T-cell (primary cell): ENCODE data around the gene CNTNAP5. TPM values are rescaled to one million over a fixed set of nuclear protein-coding genes. Genes with fewer than 3 reads are reported as not detected.

ENCODE experiments used
- ATAC-seq, 4 experiments: fragments of 200-7000 bp in 3 of 4; fragments of 150-1000 bp in 1 of 4; cut with Tn5 transposase; replicated peaks in 1 of 4; 1 replicate in 3 of 4; 2 replicates in 1 of 4; pipeline ENCODE4 v1.10.0; 2021; ENCODE audit warnings: moderate library complexity in 3 of 4, mild to moderate bottlenecking in 2 of 4, moderate number of reproducible peaks in 1 of 4
- CTCF ChIA-PET, 2 donors: fragments of 300-600 bp; sonication (Branson Sonifier 250); formaldehyde crosslinking; loops; one replicate each; lab custom pipeline; 2022; ENCODE audit warnings: antibody characterized with exemption in 2 of 2; lab: Charles Lee
- POLR2A ChIA-PET, 2 donors: fragments of 300-600 bp; sonication (Branson Sonifier 250); formaldehyde crosslinking; loops; one replicate each; lab custom pipeline; 2022; ENCODE audit warnings: antibody characterized with exemption in 2 of 2; lab: Charles Lee
- DNase-seq, 35 experiments: peaks; one replicate each; pipeline versions ENCODE4 v3.0.0 to v3.0.0-alpha.2; 2013 to 2023
- H3K27ac ChIP-seq: one replicate; pipeline ENCODE4 v1.5.1; 2013; ENCODE audit warnings: low read length
- H3K27me3 ChIP-seq, 2 experiments: replicated peaks in 1 of 2; 1 replicate in 1 of 2; 2 replicates in 1 of 2; pipeline versions ENCODE4 v1.6.1 to v1.7.0; 2013; ENCODE audit warnings: low read length in 1 of 2, mixed read lengths in 1 of 2; ENCODE audit not compliant: control insufficient read depth in 2 of 2, insufficient read depth in 2 of 2; ENCODE audit errors: extremely low read depth in 1 of 2
- H3K36me3 ChIP-seq, 2 donors: 1 replicate in 1 of 2; 2 replicates in 1 of 2; pipeline versions ENCODE4 v1.6.1 to v1.7.0; 2013; ENCODE audit warnings: low read length in 1 of 2; ENCODE audit not compliant: control insufficient read depth in 2 of 2, insufficient read depth in 1 of 2; ENCODE audit errors: extremely low read depth in 1 of 2
- H3K4me1 ChIP-seq, 2 experiments: 1 replicate in 1 of 2; 2 replicates in 1 of 2; pipeline versions ENCODE4 v1.6.1 to v1.7.0; 2013; ENCODE audit warnings: low read length in 2 of 2, mixed read lengths in 1 of 2; ENCODE audit not compliant: insufficient read depth in 2 of 2, control insufficient read depth in 1 of 2; ENCODE audit errors: extremely low read depth in 1 of 2
- H3K4me3 ChIP-seq, 2 donors: 1 replicate in 1 of 2; 2 replicates in 1 of 2; pipeline versions ENCODE4 v1.5.1 to v1.7.0; 2013; ENCODE audit warnings: mild to moderate bottlenecking in 2 of 2, low read length in 1 of 2, moderate library complexity in 1 of 2; ENCODE audit not compliant: control insufficient read depth in 1 of 2; ENCODE audit errors: extremely low read depth in 1 of 2
- H3K9me3 ChIP-seq: 2 replicates; pipeline ENCODE4 v1.7.0; 2013
- H3K27ac Mint-ChIP-seq, 2 donors: one replicate each; pipeline ENCODE4 v1.8.0; 2020 to 2021; ENCODE audit warnings: mild to moderate bottlenecking in 2 of 2, mixed read lengths in 2 of 2
- H3K27me3 Mint-ChIP-seq, 2 donors: one replicate each; pipeline ENCODE4 v1.8.0; 2021 to 2022; ENCODE audit warnings: mixed read lengths in 2 of 2
- H3K36me3 Mint-ChIP-seq: one replicate; pipeline ENCODE4 v1.8.0; 2021; ENCODE audit warnings: mixed read lengths
- H3K4me1 Mint-ChIP-seq, 3 donors: one replicate each; pipeline ENCODE4 v1.8.0; 2020 to 2022; ENCODE audit warnings: mixed read lengths in 3 of 3, mild to moderate bottlenecking in 1 of 3
- H3K4me3 Mint-ChIP-seq, 3 donors: one replicate each; pipeline ENCODE4 v1.8.0; 2020 to 2022; ENCODE audit warnings: mild to moderate bottlenecking in 3 of 3, mixed read lengths in 3 of 3, moderate library complexity in 3 of 3
- H3K9me3 Mint-ChIP-seq, 3 donors: one replicate each; pipeline ENCODE4 v1.8.0; 2020 to 2022; ENCODE audit warnings: mixed read lengths in 3 of 3
- WGBS: methylation state at CpG from one replicate; pipeline ENCODE4 v1.1.5; 2013; ENCODE audit warnings: missing lambda C conversion rate; ENCODE audit not compliant: insufficient coverage; 5-methylcytosine and 5-hydroxymethylcytosine counted together
- total RNA-seq, 35 experiments: library from RNA in 6 of 35; stranded (reverse) in 6 of 35; fragments of 120-200 nt in 1 of 35; gene quantifications; one replicate each; pipeline versions ENCODE4 v1.2.1 to v1.2.4 and lab custom pipeline; 2013 to 2026

Gene CNTNAP5
- total RNA-seq, 5 donors from 2014 or later (not counting 1 experiment from before 2014, with no cell fraction given): not detected

DNA sequence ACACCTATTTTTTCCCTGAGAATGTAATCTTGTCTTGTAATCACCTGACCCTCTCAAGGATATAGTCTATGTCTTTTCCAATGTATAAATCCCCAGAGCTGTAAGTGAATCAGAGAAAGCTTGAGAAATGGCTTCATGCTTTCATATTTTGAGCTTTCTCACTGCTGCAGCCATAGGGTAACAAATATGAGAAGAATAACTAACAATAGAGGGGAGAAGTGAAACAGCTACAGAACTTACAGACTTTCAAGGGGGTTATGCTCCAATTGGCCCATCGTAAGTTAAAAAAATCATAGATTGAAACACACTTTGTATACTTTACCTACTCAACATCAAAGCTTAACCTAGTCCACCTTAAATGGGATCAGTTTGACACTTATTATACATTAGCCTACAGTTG, 111.0 kb downstream of the CNTNAP5 start:
- no peaks in the 10 kb centered on the region for H3K36me3 ChIP-seq
- no peak overlapping the region for H3K4me3 Mint-ChIP-seq
- no peaks in the 10 kb centered on the region for H3K27me3 ChIP-seq
- H3K27ac Mint-ChIP-seq: no peak overlapping the region
- H3K9me3 ChIP-seq: no peaks in the 10 kb centered on the region
- ChIA-PET CTCF (no interaction called here), POLR2A (no interaction called here)
- H3K36me3 Mint-ChIP-seq: no peaks in the 10 kb centered on the region
- no peaks in the 10 kb centered on the region for H3K4me1 Mint-ChIP-seq
- H3K4me1 ChIP-seq: no peaks in the 10 kb centered on the region
- no peaks in the 10 kb centered on the region for H3K27me3 Mint-ChIP-seq
- DNase-seq (no peak), ATAC-seq (no peak)
- no peak overlapping the region for H3K4me3 ChIP-seq
- peaks cover 4 to 16% (median 12%) of the 10 kb centered on the region in 3 donors for H3K9me3 Mint-ChIP-seq
- no peak overlapping the region for H3K27ac ChIP-seq
- WGBS: no CpG with 5 or more reads among the region's 1 CpG

DNA sequence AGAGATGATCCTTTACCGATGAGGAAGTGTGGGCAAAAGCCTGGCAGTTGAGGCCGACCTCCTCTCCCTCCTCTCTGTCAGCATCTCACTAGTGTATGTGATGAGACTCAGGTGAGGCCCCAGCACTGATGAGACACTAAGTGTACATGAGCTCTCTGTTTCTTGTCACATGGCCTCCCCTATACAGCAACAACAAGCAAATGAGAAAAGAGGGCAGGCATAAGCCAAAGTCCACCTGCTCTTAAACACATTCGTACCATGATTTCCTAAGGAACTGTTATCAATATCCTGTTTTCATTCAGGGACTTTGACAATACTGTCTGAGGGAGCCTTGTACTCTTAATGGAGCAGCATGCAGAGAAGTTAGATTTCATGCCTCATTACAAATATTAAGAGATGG, 113.0 kb downstream of the CNTNAP5 start:
- no peaks in the 10 kb centered on the region for H3K4me1 Mint-ChIP-seq
- no peak overlapping the region for H3K27ac ChIP-seq
- ChIA-PET POLR2A (no interaction called here), CTCF (no interaction called here)
- no peak overlapping the region for H3K4me3 ChIP-seq
- H3K36me3 ChIP-seq: no peaks in the 10 kb centered on the region
- no peaks in the 10 kb centered on the region for H3K4me1 ChIP-seq
- peaks cover 4 to 15% (median 12%) of the 10 kb centered on the region in 3 donors for H3K9me3 Mint-ChIP-seq
- H3K4me3 Mint-ChIP-seq: no peak overlapping the region
- H3K36me3 Mint-ChIP-seq: no peaks in the 10 kb centered on the region
- no peak for DNase-seq
- H3K27me3 ChIP-seq: no peaks in the 10 kb centered on the region
- no peak for ATAC-seq
- H3K27ac Mint-ChIP-seq: no peak overlapping the region
- no peaks in the 10 kb centered on the region for H3K27me3 Mint-ChIP-seq
- no peaks in the 10 kb centered on the region for H3K9me3 ChIP-seq
- WGBS: no CpG with 5 or more reads among the region's 3 CpGs

DNA sequence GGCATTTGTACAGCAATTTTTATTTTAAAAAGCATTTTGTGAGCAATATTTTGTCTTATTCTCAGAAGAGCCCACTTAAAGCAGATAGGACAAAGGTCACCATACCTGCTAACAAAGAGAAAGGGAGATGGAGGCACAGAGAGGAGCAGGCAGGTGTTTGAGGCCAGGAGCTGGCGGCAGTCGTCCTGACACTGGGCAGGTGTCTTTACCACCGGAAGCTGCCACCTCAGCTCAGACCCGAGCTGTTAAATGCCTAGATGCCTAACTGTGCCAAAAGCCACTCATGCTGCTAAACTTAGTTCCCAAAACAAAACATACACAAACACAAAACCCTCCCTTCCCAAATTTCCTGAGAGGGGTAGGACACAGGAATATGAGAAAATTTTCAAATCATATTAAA, 120.9 kb downstream of the CNTNAP5 start:
- no peak overlapping the region for H3K4me3 Mint-ChIP-seq
- H3K4me3 ChIP-seq: no peak overlapping the region
- no peaks in the 10 kb centered on the region for H3K27me3 Mint-ChIP-seq
- POLR2A ChIA-PET: no interaction called here
- H3K9me3 Mint-ChIP-seq: peaks cover 0 to 6% (median 5%) of the 10 kb centered on the region in 3 donors
- no peaks in the 10 kb centered on the region for H3K36me3 ChIP-seq
- H3K4me1 Mint-ChIP-seq: no peaks in the 10 kb centered on the region
- no peaks in the 10 kb centered on the region for H3K36me3 Mint-ChIP-seq
- CTCF ChIA-PET: no interaction called here
- no peak overlapping the region for H3K27ac ChIP-seq
- H3K9me3 ChIP-seq: no peaks in the 10 kb centered on the region
- H3K27ac Mint-ChIP-seq: no peak overlapping the region
- WGBS: no CpG with 5 or more reads among the region's 4 CpGs
- no peak for ATAC-seq
- no peaks in the 10 kb centered on the region for H3K4me1 ChIP-seq
- H3K27me3 ChIP-seq: no peaks in the 10 kb centered on the region
- DNase-seq: no peak

DNA sequence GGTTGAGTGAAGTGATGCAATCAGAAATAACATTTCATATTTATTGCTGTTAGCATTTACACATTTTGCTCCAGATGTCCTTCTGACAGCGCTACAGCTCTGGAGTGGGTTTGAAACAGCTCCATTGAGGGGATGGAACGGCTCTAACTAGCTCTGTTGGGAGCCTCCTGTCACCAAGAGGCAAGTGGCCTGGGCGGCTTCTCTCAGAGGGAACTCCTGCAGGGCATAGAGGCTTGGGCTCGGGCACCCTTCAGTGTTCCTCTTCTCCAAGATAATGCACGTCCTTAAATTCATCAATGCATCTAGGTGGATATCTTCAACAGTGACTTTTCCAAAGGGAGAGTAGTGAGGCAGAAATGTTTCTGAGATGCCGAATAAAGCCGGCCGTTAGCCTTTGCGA, 122.5 kb downstream of the CNTNAP5 start:
- ChIA-PET CTCF (no interaction called here), POLR2A (no interaction called here)
- Mint-ChIP-seq H3K4me1 (no peaks in the 10 kb centered on the region), H3K4me3 (no peak overlapping the region), H3K27me3 (no peaks in the 10 kb centered on the region), H3K27ac (no peak overlapping the region), H3K36me3 (no peaks in the 10 kb centered on the region), H3K9me3 (peaks cover 3 to 11% (median 9%) of the 10 kb centered on the region in 3 donors)
- no peak overlapping the region for H3K4me3 ChIP-seq
- DNase-seq (no peak), ATAC-seq (no peak)
- no peaks in the 10 kb centered on the region for H3K4me1 ChIP-seq
- WGBS: 63% methylated on average over 3 of the region's 9 CpGs
- H3K9me3 ChIP-seq: no peaks in the 10 kb centered on the region
- H3K36me3 ChIP-seq: no peaks in the 10 kb centered on the region
- H3K27ac ChIP-seq: no peak overlapping the region
- H3K27me3 ChIP-seq: no peaks in the 10 kb centered on the region

DNA sequence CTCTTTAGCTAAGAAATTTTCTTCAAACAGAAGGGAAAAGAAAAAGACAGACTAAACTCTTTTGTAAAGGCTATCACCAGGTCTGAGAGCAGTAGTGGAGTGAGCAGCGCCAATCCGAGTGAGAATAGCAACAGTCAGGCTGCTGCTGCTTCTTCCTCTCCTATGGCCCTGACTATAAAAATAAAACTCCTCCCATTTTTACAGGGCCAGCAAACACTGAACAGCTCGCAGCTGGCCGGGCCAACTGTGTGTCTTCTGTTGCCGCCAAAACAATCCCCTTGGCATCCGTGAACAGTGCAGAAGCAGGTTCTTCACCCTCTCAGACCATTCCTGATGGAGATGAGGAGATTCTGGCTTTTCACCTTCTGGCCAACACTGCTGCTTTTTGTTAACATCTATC, 124.5 kb downstream of the CNTNAP5 start:
- no peaks in the 10 kb centered on the region for H3K4me1 Mint-ChIP-seq
- H3K27me3 Mint-ChIP-seq: no peaks in the 10 kb centered on the region
- H3K36me3 ChIP-seq: no peaks in the 10 kb centered on the region
- no peaks in the 10 kb centered on the region for H3K4me1 ChIP-seq
- DNase-seq (no peak), ATAC-seq (no peak)
- no peak overlapping the region for H3K27ac Mint-ChIP-seq
- no peak overlapping the region for H3K4me3 ChIP-seq
- H3K36me3 Mint-ChIP-seq: no peaks in the 10 kb centered on the region
- H3K9me3 ChIP-seq: no peaks in the 10 kb centered on the region
- no CpG with 5 or more reads among the region's 6 CpGs for WGBS
- no peak overlapping the region for H3K4me3 Mint-ChIP-seq
- no peaks in the 10 kb centered on the region for H3K27me3 ChIP-seq
- ChIA-PET POLR2A (no interaction called here), CTCF (no interaction called here)
- H3K9me3 Mint-ChIP-seq: peaks cover 3 to 11% (median 9%) of the 10 kb centered on the region in 3 donors
- H3K27ac ChIP-seq: no peak overlapping the region

DNA sequence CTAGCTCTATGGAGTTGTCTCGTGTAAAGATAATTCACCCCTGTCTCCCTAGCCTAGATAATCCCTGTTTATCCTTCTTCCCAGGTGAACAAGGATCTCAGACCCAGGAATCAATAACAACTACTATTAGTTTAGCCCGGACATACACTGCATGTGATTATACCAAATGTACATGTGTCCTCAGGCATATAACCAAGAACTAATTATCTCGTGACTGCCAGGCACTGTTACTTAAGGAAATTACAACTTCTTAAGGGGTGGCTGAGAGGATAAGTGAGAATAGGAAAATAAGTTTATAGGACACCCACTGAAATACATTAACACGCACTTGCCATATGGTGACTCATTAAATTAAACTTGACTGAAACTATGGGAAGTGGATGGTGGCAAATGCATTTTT, 126.6 kb downstream of the CNTNAP5 start:
- ATAC-seq (no peak), DNase-seq (no peak)
- Histone ChIP-seq H3K27me3 (no peaks in the 10 kb centered on the region), H3K9me3 (no peaks in the 10 kb centered on the region), H3K27ac (no peak overlapping the region), H3K4me3 (no peak overlapping the region), H3K4me1 (no peaks in the 10 kb centered on the region), H3K36me3 (no peaks in the 10 kb centered on the region)
- ChIA-PET POLR2A (no interaction called here), CTCF (no interaction called here)
- Mint-ChIP-seq H3K4me3 (no peak overlapping the region), H3K36me3 (no peaks in the 10 kb centered on the region), H3K4me1 (no peaks in the 10 kb centered on the region), H3K9me3 (peaks cover 8 to 11% (median 9%) of the 10 kb centered on the region in 3 donors), H3K27ac (no peak overlapping the region), H3K27me3 (no peaks in the 10 kb centered on the region)
- 50% methylated on average over 1 of the region's 4 CpGs for WGBS

DNA sequence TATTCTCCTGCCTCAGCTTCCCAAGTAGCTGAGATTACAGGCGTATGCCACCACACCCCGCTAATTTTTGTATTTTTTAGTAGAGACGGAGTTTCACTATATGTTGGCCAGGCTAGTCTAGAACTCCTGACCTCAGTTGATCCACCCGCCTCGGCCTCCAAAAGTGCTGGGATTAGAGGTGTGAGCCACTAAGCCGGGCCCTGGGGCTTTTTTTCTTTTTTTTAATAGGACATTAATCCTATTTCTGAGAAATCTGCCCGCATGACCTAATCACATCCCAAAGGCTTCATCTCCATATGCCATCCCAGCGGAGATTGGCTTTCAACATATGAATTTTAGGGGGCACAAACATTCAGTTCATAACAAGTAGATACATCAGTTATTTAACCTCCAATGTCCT, 128.6 kb downstream of the CNTNAP5 start:
- Mint-ChIP-seq H3K36me3 (no peaks in the 10 kb centered on the region), H3K4me1 (no peaks in the 10 kb centered on the region), H3K4me3 (no peak overlapping the region), H3K27ac (no peak overlapping the region), H3K27me3 (no peaks in the 10 kb centered on the region), H3K9me3 (peaks cover 8 to 12% (median 12%) of the 10 kb centered on the region in 3 donors)
- Histone ChIP-seq H3K4me3 (no peak overlapping the region), H3K36me3 (no peaks in the 10 kb centered on the region), H3K27me3 (no peaks in the 10 kb centered on the region), H3K4me1 (no peaks in the 10 kb centered on the region), H3K9me3 (no peaks in the 10 kb centered on the region), H3K27ac (no peak overlapping the region)
- CTCF ChIA-PET: no interaction called here
- ATAC-seq (no peak), DNase-seq (no peak)
- POLR2A ChIA-PET: no interaction called here
- whole genome bisulfite sequencing: 100% methylated on average over 4 of the region's 8 CpGs
